ENCODE data around the gene CASS4. TPM values are rescaled to one million over a fixed set of nuclear protein-coding genes. Genes with fewer than 3 reads are reported as not detected.

CASS4 gene
- total RNA-seq, 1 experiment from 2014 or later: 0.15 TPM

GRCh38 chr20:56467968-56468315, 55.9 kb downstream of the CASS4 start:
- CTCF ChIA-PET: no interaction called here
- intact Hi-C loops (cut with micrococcal nuclease; ENCODE audit: unreplicated experiment) (no loop called here), in situ Hi-C loops (cut with HindIII; ENCODE audit: low pct_unique_long_range_greater_than_20kb, low sequenced_read_pairs) (no loop called here)
- Histone ChIP-seq H3K9me3 (ENCODE audit: control insufficient read depth, insufficient read depth, low read depth, low read length) (no peaks in the 10 kb centered on the region), H3K27ac (ENCODE audit: low read length) (peak overlapping the region; percentile 81), H3K36me3 (ENCODE audit: control insufficient read depth, insufficient read depth, low read length) (peaks cover 6% of the 10 kb centered on the region; the same call in 1 of the 2 replicates), H3K27me3 (ENCODE audit: control insufficient read depth, insufficient read depth, low read length) (no peaks in the 10 kb centered on the region), H3K4me3 (ENCODE audit: low read depth in 2 of 2, low read length in 2 of 2) (peak overlapping the region; percentile 95 to 98), H3K4me1 (ENCODE audit: control insufficient read depth, insufficient read depth, low read length) (peaks cover 9% of the 10 kb centered on the region; the same call in 1 of the 2 replicates)
- DNase-seq (ENCODE audit: low read depth, low spot score) (no peak), ATAC-seq (peak; percentile 14; the same call in 1 of the 2 replicates)
- POLR2A ChIA-PET: no interaction called here
- TF ChIP-seq POLR2AphosphoS5 (IDR thresholded peaks at IDR 0.05; ENCODE audit: low read depth, low read length) (no peak), REST (IDR thresholded peaks at IDR 0.05; ENCODE audit: insufficient read depth in 1 of 2, low read depth in 2 of 2, low read length in 1 of 2) (no peak), SIN3A (IDR thresholded peaks at IDR 0.05; ENCODE audit: borderline replicate concordance, insufficient read depth, low read depth, low read length) (no peak), TCF7L2 (IDR thresholded peaks at IDR 0.05; ENCODE audit: low read depth, low read length) (no peak), CTCF (IDR thresholded peaks at IDR 0.05) (no peak)
- no TSS peak for BruUV-seq (replicated peaks)

GRCh38 chr20:56468316-56469076, 56.4 kb downstream of the CASS4 start, which contains the start of gene RTF2:
RTF2 (plus strand) TSS chr20:56468627; CDS start chr20:56468698, 71 bp downstream.
- TF ChIP-seq SIN3A (IDR thresholded peaks at IDR 0.05; ENCODE audit: borderline replicate concordance, insufficient read depth, low read depth, low read length): peak; percentile 75; the same call in 1 of the 2 replicates
- TF ChIP-seq CTCF (IDR thresholded peaks at IDR 0.05): no peak
- 0 out of 2 replicates have a peak, but pooled peaks have one; percentile 16 for TF ChIP-seq TCF7L2 (IDR thresholded peaks at IDR 0.05; ENCODE audit: low read depth, low read length)
- TF ChIP-seq POLR2AphosphoS5 (IDR thresholded peaks at IDR 0.05; ENCODE audit: low read depth, low read length): peak; percentile 83
- peak in 1 of 2 experiments; percentile 67; a peak in 2 of 4 replicates for TF ChIP-seq REST (IDR thresholded peaks at IDR 0.05; ENCODE audit: insufficient read depth in 1 of 2, low read depth in 2 of 2, low read length in 1 of 2)
- intact Hi-C loops (cut with micrococcal nuclease; ENCODE audit: unreplicated experiment): no loop called here
- ATAC-seq: peak; percentile 100
- in situ Hi-C loops (cut with HindIII; ENCODE audit: low pct_unique_long_range_greater_than_20kb, low sequenced_read_pairs): no loop called here
- POLR2A ChIA-PET: interaction anchor here (0.6 kb wide), 1 partner anchor 44 kb away, joined by 13 read pairs; no protein-coding TSS in a partner anchor
- Histone ChIP-seq H3K27me3 (ENCODE audit: control insufficient read depth, insufficient read depth, low read length) (no peaks in the 10 kb centered on the region), H3K36me3 (ENCODE audit: control insufficient read depth, insufficient read depth, low read length) (peaks cover 6% of the 10 kb centered on the region; the same call in 1 of the 2 replicates), H3K4me1 (ENCODE audit: control insufficient read depth, insufficient read depth, low read length) (peaks cover 9% of the 10 kb centered on the region; the same call in 1 of the 2 replicates), H3K9me3 (ENCODE audit: control insufficient read depth, insufficient read depth, low read depth, low read length) (no peaks in the 10 kb centered on the region), H3K27ac (ENCODE audit: low read length) (peak within 1 kb of the TSS; percentile 95), H3K4me3 (ENCODE audit: low read depth in 2 of 2, low read length in 2 of 2) (peak within 1 kb of the TSS; percentile 95 to 98)
- peak; percentile 54 for DNase-seq (ENCODE audit: low read depth, low spot score)
- CTCF ChIA-PET: no interaction called here
- BruUV-seq (replicated peaks): no TSS peak

Measured in Panc1 (cell line).